ENCODE data around the gene OVCH2. TPM values are rescaled to one million over a fixed set of nuclear protein-coding genes. Genes with fewer than 3 reads are reported as not detected.

OVCH2 gene
- total and polyA plus RNA-seq, 7 donors, result not detected

- no peak overlapping the region for H3K27ac ChIP-seq
- ATAC-seq, result no peak
- no peaks in the 10 kb centered on the region for H3K4me1 ChIP-seq
- intact Hi-C loops (cut with DNase I), result no loop called here
- no peak for DNase-seq
- H3K27me3 ChIP-seq (ENCODE audit: insufficient read depth in 3 of 3, low read length in 2 of 3), result no peaks in the 10 kb centered on the region
- H3K9me3 ChIP-seq, result no peaks in the 10 kb centered on the region
- TF ChIP-seq, protein P1, sequence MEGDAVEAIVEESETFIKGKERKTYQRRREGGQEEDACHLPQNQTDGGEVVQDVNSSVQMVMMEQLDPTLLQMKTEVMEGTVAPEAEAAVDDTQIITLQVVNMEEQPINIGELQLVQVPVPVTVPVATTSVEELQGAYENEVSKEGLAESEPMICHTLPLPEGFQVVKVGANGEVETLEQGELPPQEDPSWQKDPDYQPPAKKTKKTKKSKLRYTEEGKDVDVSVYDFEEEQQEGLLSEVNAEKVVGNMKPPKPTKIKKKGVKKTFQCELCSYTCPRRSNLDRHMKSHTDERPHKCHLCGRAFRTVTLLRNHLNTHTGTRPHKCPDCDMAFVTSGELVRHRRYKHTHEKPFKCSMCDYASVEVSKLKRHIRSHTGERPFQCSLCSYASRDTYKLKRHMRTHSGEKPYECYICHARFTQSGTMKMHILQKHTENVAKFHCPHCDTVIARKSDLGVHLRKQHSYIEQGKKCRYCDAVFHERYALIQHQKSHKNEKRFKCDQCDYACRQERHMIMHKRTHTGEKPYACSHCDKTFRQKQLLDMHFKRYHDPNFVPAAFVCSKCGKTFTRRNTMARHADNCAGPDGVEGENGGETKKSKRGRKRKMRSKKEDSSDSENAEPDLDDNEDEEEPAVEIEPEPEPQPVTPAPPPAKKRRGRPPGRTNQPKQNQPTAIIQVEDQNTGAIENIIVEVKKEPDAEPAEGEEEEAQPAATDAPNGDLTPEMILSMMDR (IDR thresholded peaks at IDR 0.05), result no peak
- WGBS, 3 donors, result 93 to 98% (median 95%) methylated on average over 2 of the region's 2 CpGs
- no peak overlapping the region for H3K4me3 ChIP-seq
- peaks cover 0 to 14% of the 10 kb centered on the region in 2 donors for H3K36me3 ChIP-seq (ENCODE audit: insufficient read depth in 1 of 2, low read depth in 1 of 2)
Observed at GRCh38 chr11:7683571-7683970, 22.7 kb downstream of the OVCH2 start.

DNA sequence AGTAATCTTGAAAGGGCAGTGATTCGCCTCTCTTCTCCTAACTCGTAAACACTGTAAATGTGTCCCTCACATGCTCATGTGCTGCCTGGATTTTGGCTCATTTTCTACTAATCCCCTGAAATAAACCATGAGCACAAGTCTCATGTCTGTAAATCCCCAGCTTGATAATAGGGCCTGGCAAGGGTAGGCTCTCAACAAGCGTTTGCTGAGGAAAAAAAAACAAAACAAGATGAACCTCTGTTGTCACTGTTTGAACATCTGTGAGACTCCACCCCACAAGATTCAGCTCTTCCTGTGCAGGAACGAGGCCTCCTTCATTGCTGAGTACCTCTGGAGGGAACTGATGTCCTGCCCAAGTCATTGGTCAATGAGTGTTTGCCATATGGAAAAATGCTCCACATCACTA is 28.5 kb downstream of the OVCH2 start:
- Histone ChIP-seq H3K27ac (no peak overlapping the region), H3K4me3 (no peak overlapping the region), H3K27me3 (ENCODE audit: insufficient read depth in 3 of 3, low read length in 2 of 3) (peaks cover 0 to 8% (median 5%) of the 10 kb centered on the region in 3 donors), H3K4me1 (no peaks in the 10 kb centered on the region), H3K36me3 (ENCODE audit: insufficient read depth in 1 of 2, low read depth in 1 of 2) (no peaks in the 10 kb centered on the region), H3K9me3 (no peaks in the 10 kb centered on the region)
- DNase-seq (no peak), ATAC-seq (no peak)
- WGBS, 3 donors, result 47 to 52% (median 49%) methylated on average over 4 of the region's 4 CpGs
- intact Hi-C loops (cut with DNase I), result loop anchor here in 1 of 2 donors (10.0 kb wide), 1 partner anchor 223 kb away; no protein-coding TSS in a partner anchor
- TF ChIP-seq, protein P1 (IDR thresholded peaks at IDR 0.05), result no peak

- DNase-seq, result no peak
- WGBS, 3 donors, result 80 to 82% (median 82%) methylated on average over 5 of the region's 5 CpGs
- no peak overlapping the region for H3K27ac ChIP-seq
Observed at GRCh38 chr11:7677071-7677470, 29.2 kb downstream of the OVCH2 start.

DNA sequence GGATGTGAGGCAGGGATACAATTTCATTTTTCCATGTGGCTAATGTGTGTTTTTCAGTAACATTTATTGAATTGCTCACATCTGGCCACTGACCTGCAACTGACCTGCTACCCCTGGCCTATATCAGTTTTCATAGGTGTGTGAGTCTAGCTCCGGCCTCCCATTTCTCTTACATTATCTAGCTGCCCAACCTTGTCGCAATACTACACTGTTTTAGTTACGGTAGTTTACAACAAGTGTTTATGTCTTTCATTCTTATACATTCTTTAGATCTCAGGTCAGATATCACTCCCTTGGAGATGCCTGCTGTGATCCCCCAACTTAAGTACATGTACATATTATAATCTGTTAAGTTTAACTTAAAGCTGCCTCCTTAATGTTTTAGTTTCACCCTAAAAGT is 30.6 kb downstream of the OVCH2 start:
- Histone ChIP-seq H3K4me1 (no peaks in the 10 kb centered on the region), H3K36me3 (ENCODE audit: insufficient read depth in 1 of 2, low read depth in 1 of 2) (no peaks in the 10 kb centered on the region), H3K27me3 (ENCODE audit: insufficient read depth in 3 of 3, low read length in 2 of 3) (peaks cover 0 to 10% (median 5%) of the 10 kb centered on the region in 3 donors), H3K27ac (no peak overlapping the region), H3K9me3 (no peaks in the 10 kb centered on the region), H3K4me3 (no peak overlapping the region)
- no peak for DNase-seq
- no peak for ATAC-seq
- intact Hi-C loops (cut with DNase I), result loop anchor here in 1 of 2 donors (10.0 kb wide), 1 partner anchor 221 kb away; no protein-coding TSS in a partner anchor
- 73 to 95% (median 76%) methylated on average over 3 of the region's 3 CpGs for WGBS, 3 donors
- TF ChIP-seq, protein P1 (IDR thresholded peaks at IDR 0.05), result no peak

More at GRCh38 chr11:7677071-7677470, 29.2 kb downstream of the OVCH2 start:
- TF ChIP-seq, protein P1 (IDR thresholded peaks at IDR 0.05), result no peak
- Histone ChIP-seq H3K36me3 (ENCODE audit: insufficient read depth in 1 of 2, low read depth in 1 of 2) (no peaks in the 10 kb centered on the region), H3K4me3 (no peak overlapping the region), H3K9me3 (no peaks in the 10 kb centered on the region), H3K4me1 (no peaks in the 10 kb centered on the region), H3K27me3 (ENCODE audit: insufficient read depth in 3 of 3, low read length in 2 of 3) (peaks cover 0 to 10% (median 5%) of the 10 kb centered on the region in 3 donors)
- intact Hi-C loops (cut with DNase I), result loop anchor here in 1 of 2 donors (10.0 kb wide), 1 partner anchor 222 kb away; no protein-coding TSS in a partner anchor
- no peak for ATAC-seq
